NCI-H774 (cell line): ENCODE measurements around the gene ADRM1.
A peak's percentile ranks its signal among the peaks of the same experiment; 100 is the strongest.

Experiments
- DNase-seq: peaks from one replicate; lab custom pipeline; 2025; lab: John Stamatoyannopoulos, UW

The ADRM1 gene

DNA sequence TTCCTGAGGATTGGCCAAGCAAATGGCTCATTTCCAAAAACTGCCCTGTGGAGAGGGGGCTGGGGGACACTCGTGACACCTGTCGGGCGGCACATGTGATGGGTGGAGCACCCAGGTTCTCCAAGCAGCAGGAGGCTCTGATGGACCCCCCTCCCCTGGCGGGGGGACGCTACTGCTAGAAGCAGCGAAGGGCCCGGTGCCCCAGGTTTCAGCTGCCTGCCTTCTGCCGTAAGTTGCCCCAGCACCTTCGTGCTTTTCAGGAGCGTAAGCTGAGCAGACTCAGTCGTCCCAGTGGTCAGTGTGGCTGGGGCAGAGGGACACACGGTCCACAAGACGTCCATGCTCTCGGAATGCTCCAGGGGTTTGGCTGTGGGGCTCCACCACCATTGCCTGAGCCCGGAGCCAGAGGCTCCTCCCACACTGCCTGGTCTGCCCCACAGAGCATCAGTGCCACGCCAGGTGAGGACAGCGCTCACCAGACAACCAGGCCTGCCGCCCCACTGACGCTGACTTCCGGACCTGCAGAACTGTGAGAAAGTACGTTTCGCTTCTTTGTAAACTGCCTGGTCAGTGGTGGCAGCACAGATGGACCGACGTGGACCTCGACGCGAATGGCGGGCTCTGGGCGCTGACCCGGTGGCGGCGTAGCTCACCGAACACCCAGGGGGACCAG lies 4.1 kb upstream of the ADRM1 start:
- no peak for DNase-seq

DNA sequence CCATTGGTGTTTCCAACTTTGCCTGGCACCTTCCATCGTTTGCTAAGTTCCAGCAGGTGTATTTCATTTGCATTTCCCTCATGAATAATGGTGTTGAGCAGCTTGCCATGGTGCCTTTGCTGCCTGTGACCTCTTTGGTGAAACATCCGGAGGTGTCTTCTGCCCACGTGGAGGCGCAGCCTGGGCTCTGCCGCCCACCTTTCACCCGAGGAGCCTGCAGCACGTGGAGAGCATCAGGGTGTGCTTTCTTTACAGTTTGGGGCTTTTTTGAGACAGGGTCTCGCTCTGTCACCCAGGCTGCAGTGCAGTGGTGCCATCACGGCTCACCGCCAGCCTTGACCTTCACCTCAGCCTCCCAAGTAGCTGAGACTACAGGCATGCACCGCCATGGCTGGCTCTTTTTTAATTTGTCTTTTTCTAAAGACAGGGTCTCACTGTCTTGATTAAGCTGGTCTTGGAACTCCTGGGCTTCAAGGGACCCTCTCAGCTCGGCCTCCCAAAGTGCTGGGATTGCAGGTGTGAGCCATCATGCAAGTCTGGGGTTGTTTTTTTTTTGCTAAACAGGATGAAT lies 3.0 kb upstream of the ADRM1 start:
- no peak for DNase-seq

DNA sequence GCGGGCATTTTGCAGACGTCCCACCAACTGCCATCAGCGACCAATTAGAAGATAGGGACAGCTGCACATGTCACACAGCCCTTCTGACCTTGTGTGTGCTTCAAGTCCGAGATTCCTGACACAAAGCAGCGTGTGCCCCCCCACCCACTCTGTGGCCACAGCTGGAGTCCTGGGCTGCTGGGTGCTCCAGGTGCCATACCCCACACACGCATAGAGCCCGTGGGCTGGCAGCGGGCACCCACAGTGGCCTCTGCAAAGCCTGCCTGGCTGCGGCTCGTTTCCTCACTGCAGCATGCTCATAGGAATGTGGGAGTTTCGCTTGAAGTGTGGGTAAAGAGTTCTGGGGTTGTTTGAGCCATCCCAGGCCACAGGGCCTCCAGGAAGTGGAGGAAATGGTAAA lies 2.5 kb upstream of the ADRM1 start:
- DNase-seq, result no peak

DNA sequence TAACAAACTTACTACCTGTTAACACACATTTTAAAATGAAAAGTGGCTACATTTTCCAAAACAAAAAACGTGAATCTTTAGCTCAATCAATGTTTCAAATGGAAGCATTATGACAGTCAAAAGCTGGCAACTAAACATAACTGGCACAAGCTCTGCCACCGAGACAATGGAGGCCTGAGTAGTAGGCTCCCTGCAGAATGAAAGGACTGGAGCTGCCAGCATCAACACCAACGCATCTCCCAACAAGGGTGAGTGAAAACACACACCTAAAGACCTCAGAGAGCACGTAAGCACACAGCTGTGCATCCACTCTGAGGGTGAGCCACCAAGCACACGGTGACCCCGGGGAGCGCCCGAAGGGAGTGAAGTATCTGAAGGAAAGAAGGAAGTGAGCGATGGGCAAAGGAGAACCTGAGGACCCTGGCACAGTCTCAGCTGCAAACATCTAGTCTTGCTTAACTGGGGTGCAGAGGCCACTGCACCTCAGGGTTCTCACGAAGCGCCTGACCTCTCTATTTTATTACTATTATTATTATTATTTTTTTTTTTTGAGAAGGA lies 1.6 kb upstream of the ADRM1 start:
- no peak for DNase-seq

DNA sequence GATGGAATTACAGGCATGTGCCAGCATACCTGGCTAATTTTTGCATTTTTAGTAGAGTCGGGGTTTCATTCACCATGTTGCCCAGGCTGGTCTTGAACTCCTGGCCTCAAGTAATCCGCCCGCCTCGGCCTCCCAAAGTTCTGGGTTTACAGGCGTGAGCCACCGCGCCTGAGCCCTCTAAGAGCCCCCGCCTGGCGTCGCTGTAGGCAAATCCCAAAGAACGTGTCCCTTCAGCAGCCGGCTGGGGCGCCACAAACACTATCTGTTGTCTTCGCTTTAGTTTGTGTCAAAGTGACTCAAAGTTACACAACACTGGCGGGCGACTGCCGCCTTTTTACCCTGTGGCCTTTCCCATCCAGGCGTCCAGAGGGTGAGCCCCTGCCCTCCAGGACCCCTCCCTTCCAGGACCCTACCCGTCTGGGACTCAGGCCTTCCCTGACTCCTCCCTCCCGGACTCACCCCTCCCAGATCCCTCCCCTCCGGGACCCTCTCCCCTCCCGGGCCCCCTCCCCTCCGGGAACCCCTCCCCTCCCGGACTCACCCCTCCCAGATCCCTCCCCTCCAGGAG lies 940 bp upstream of the ADRM1 start:
- DNase-seq, result peak; percentile 83

DNA sequence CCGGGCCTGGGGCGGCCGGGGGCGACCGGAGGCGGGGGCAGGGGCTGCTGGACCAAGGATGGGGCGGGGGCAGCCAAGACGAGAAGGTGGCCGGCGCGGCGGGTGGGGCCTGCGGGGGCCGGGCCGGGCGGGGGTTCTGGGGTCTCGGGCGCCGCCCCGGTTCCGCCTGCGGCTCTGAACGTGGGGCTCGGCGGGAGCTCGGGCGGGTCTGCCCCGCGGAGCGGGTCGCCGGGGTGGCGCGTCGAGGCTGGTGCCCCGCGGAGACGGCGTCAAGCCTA lies 204 bp downstream of the ADRM1 start:
- DNase-seq, result no peak

DNA sequence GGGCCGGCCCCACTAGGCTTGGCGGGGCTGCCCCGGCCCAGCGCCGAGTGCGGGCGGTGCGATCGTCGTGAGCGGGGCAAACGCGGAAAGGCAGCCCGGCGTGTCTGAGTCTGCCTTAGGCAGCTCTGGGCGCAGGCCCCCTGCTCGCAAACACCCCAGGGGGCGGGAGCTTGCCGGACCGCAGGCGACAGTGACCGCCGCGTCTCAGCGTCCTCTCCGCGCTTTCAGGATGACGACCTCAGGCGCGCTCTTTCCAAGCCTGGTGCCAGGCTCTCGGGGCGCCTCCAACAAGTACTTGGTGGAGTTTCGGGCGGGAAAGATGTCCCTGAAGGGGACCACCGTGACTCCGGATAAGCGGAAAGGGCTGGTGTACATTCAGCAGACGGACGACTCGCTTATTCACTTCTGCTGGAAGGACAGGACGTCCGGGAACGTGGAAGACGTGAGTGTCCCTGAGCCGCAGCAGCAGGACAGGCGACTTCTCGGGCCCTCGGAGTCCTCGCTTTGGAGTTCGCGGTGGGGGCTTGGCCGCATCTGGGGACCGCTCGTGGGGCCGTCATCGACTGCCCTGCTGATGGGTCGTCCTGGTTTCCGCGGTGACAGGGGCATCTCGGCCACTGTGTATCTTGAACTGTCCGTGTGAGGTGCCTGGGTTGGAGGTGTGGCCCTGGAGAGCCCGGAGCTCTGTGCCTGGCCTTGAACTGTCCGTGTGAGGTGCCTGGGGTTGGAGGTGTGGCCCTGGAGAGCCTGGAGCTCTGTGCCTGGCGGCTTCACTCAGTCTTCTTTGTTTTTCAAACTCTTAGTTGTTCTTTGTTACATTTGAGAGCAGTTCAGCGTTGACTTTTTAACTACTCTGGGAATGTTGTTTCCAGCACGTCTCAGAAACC lies 786 bp downstream of the ADRM1 start:
- no peak for DNase-seq

DNA sequence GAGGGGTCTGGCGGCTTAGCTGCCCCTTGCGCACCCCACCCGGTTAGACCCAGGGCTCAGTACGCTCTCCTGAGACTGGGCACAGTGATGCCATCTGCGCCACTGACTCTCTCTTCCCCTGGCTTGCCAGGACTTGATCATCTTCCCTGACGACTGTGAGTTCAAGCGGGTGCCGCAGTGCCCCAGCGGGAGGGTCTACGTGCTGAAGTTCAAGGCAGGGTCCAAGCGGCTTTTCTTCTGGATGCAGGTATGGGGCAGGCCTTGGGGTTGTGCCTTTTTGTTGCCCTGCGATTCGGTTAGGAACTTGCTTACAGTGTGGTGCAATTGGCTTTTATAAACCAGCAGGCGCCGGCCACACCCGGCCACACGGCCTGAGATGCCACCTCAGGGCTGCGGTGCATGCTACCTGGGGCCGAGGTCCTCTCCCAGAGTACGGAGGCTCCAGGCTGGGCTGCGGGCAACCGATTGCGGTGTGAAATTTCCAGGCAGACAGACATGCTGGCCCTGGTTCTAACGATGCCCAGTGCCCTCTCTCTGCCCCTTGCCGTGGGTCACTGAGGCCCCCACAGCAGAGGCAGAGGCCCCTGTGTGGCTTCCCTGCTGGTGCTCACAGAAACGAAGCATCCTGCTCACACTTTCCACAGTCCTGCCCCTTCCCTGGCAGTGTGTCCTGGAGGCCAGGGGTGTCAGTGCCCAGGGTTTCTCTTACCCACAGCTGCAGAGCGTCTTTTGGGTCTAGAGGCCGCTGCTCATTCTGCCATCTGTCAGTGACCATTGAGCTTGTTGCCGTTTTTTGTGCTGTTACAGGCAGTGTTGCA lies 1.7 kb downstream of the ADRM1 start:
- DNase-seq, result no peak

- DNase-seq, result no peak
Measured at GRCh38 chr20:62305149-62305764, 2.5 kb downstream of the ADRM1 start.

DNA sequence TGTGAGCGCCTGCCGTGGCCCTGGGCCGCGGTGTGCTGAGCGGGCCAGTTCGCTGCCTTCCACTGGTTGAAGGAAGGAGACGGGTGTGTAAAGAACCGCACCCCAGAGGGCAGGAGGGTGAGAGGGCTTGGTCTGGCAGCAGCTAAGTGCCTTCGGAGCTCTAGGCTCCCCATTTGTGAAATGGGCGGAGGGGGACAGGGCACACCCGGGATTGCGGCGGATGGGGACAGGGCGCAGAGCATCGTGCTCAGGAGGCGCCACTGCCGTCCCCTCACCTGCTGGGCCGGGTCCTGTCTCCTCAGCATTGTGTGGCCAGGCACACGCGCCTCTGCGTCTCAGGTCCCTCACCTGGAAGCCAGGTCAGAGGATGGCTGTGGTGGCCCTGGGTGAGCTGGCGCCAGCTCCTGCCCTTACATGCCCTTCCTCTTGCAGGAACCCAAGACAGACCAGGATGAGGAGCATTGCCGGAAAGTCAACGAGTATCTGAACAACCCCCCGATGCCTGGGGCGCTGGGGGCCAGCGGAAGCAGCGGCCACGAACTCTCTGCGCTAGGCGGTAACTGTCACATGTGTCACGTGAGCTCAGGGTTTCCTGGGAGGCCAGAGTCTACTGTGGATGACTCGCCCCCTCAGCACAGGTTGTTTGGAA lies 3.1 kb downstream of the ADRM1 start:
- DNase-seq, result no peak

DNA sequence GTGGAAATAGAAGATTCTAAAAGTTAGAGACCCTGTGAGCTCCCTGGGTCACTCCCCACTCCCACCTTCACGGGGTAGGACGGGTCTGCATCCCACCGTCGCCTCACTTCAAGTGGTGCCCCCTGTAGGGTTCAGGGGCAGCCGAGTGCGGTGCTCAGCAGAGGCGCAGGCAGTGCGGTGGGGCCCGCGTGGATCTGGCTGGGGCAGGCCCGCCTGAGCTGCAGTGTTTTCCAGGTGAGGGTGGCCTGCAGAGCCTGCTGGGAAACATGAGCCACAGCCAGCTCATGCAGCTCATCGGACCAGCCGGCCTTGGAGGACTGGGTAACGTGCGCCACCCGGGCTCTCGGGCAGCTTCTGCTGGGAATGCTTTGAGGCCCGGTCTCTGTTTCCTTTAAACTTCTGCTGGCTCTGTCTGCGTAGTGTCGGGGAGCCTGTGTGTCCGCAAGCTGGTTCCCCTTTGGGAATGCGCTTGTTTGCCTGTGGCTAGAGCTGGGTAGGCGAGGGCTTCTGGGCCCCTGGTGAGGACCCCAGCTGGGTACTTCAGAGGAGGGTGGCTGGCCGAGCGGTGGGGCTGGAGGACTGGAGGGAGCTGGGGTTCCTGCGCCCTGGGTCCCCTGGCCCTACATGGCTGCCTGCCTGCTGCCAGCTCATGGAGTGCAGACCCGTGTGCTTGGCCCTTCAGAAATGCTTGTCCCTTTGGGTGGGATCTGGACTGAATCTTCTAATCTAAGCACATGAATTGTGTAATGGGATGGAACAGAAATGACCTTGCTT lies 3.8 kb downstream of the ADRM1 start:
- DNase-seq, result no peak

- DNase-seq, result no peak
Measured at GRCh38 chr20:62307226-62308101, 4.7 kb downstream of the ADRM1 start.

DNA sequence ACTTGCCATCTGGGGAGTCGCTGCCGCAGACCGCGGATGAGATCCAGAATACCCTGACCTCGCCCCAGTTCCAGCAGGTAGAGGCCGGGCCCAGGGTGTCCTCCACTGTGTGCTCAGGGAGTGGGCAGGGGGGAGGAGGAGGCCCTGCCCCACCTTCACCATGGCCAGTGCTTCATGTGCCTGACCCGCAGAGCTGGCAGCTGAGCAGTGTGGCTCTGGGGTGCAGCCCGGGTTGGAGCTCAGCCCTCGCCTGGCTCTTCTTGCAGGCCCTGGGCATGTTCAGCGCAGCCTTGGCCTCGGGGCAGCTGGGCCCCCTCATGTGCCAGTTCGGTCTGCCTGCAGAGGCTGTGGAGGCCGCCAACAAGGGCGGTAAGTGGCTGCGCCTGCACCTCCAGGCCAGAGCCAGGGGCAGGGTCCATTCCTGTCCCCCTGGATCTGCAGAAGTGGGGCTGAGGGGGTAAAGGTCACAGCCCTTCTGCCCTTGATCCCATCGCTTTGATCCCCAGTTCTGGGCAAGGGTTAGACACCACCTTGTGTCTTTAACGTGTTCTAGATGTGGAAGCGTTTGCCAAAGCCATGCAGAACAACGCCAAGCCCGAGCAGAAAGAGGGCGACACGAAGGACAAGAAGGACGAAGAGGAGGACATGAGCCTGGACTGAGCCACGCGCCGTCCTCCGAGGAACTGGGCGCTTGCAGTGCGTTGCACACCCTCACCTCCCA lies 5.5 kb downstream of the ADRM1 start:
- DNase-seq, result no peak

GRCh38 chr20:62309198-62309944 lies 6.6 kb downstream of the ADRM1 start:
- no peak for DNase-seq

DNA sequence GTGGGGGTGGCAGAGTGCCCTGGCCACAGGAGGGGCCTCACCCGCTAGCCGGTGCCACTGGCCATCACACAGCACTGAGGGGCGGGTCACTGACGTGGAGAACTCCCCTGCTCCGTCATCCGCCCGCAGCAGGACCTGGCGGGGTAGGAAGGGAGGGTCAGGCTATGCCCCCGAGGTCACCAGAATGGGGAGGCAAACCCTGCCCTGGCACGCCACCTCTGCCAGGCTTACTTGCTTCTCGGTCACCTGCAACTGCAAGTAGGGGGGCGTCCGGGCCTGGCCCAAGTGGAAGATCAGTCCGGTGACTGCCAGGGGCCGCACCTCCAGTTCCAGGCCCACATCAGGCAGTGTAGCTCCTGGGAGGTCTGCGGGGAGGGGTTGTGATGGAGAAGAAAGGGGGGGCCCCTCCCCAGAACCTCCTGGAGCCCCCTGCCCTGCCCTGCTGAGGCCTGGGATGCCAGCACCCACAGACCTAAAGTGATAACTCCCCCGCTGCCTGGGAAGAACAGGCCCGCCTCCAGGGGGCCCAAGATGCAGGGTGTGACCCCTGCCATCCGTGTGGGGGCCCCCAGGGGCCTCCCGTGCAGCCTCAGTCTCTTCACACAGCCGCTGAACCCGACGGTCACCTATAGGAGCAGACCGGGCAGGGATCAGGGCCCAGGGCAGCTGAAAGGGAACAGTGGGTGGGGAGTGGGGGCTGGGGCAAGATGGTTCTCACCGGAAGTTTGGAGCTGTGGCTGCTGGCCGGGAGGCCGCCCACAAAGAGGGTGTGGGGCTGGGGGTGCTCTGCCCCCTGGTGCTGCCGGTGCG lies 7.4 kb downstream of the ADRM1 start:
- DNase-seq, result no peak

GRCh38 chr20:62310757-62311121 lies 7.9 kb downstream of the ADRM1 start:
- no peak for DNase-seq

GRCh38 chr20:62311150-62311549 lies 8.4 kb downstream of the ADRM1 start:
- DNase-seq, result no peak
